B cell (primary cell): ENCODE data around the gene AP3B2. TPM values are rescaled to one million over a fixed set of nuclear protein-coding genes. Genes with fewer than 3 reads are reported as not detected.

ENCODE experiments used
- ATAC-seq: fragments of 200-7000 bp; cut with Tn5 transposase; one replicate; pipeline ENCODE4 v1.10.0; 2021; ENCODE audit warnings: low read depth, mild to moderate bottlenecking, moderate number of reproducible peaks, moderate library complexity
- CTCF ChIA-PET: fragments of 350-600 bp; sonication (Branson Sonifier 250); formaldehyde crosslinking; loops from one replicate; lab custom pipeline; 2021; ENCODE audit warnings: antibody characterized with exemption, inconsistent platforms; lab: Charles Lee
- POLR2A ChIA-PET: fragments of 350-600 bp; sonication (Branson Sonifier 250); formaldehyde crosslinking; loops from one replicate; lab custom pipeline; 2021; ENCODE audit warnings: antibody characterized with exemption; lab: Charles Lee
- DNase-seq: peaks from one replicate; pipeline ENCODE4 v3.0.0; 2013
- H2AFZ ChIP-seq: 2 replicates; pipeline ENCODE4 v1.6.1; 2012; ENCODE audit warnings: mild to moderate bottlenecking, low read depth, low read length; ENCODE audit not compliant: insufficient read depth, poor library complexity, severe bottlenecking
- H3K27ac ChIP-seq, 2 donors: 1 replicate in 1 of 2; 2 replicates in 1 of 2; pipeline ENCODE4 v1.5.1; 2012 to 2013; ENCODE audit warnings: low read length in 2 of 2, mild to moderate bottlenecking in 2 of 2, moderate library complexity in 1 of 2
- H3K27me3 ChIP-seq, 4 experiments: fragments of 200-600 bp in 1 of 4; sonication (generic) in 1 of 4; replicated peaks in 1 of 4; 1 replicate in 2 of 4; 2 replicates in 2 of 4; pipeline versions ENCODE4 v1.6.1 to v1.7.0; 2013 to 2016; ENCODE audit warnings: low read length in 3 of 4, mild to moderate bottlenecking in 2 of 4, mixed read lengths in 1 of 4, moderate library complexity in 1 of 4; ENCODE audit not compliant: insufficient read depth in 4 of 4, control insufficient read depth in 3 of 4; ENCODE audit errors: control extremely low read depth in 1 of 4
- H3K36me3 ChIP-seq, 2 experiments: replicated peaks in 1 of 2; 1 replicate in 1 of 2; 2 replicates in 1 of 2; pipeline versions ENCODE4 v1.6.1 to v1.7.1; 2013; ENCODE audit warnings: low read length in 1 of 2; ENCODE audit not compliant: insufficient read depth in 2 of 2, control insufficient read depth in 1 of 2; ENCODE audit errors: control extremely low read depth in 1 of 2, extremely low read depth in 1 of 2
- H3K4me1 ChIP-seq, 2 donors: fragments of 200-600 bp in 1 of 2; sonication (generic) in 1 of 2; 1 replicate in 1 of 2; 2 replicates in 1 of 2; pipeline versions ENCODE4 v1.5.1 to v1.6.1; 2013 to 2017; ENCODE audit warnings: low read length in 2 of 2; ENCODE audit not compliant: control insufficient read depth in 2 of 2, insufficient read depth in 2 of 2
- H3K4me2 ChIP-seq: replicated peaks from 2 replicates; pipeline ENCODE3; 2012; ENCODE audit warnings: mild to moderate bottlenecking, low read depth, low read length; ENCODE audit not compliant: poor library complexity, severe bottlenecking
- H3K4me3 ChIP-seq, 5 experiments: fragments of 200-600 bp in 1 of 5; sonication (generic) in 1 of 5; 1 replicate in 3 of 5; 2 replicates in 2 of 5; pipeline versions ENCODE4 v1.5.1 to v1.7.0; 2011 to 2016; ENCODE audit warnings: low read length in 4 of 5, mild to moderate bottlenecking in 4 of 5, low read depth in 2 of 5, control low read depth in 1 of 5, moderate library complexity in 1 of 5; ENCODE audit not compliant: insufficient read depth in 1 of 5; ENCODE audit errors: control extremely low read depth in 1 of 5, extremely low read depth in 1 of 5
- H3K79me2 ChIP-seq: fragments of 200-600 bp; sonication (generic); one replicate; pipeline ENCODE4 v1.6.0; 2016; ENCODE audit warnings: low read length; ENCODE audit not compliant: control insufficient read depth, insufficient read depth
- H3K9ac ChIP-seq: fragments of 200-600 bp; sonication (generic); 2 replicates; pipeline ENCODE4 v1.6.1; 2017; ENCODE audit warnings: mild to moderate bottlenecking, low read length, moderate library complexity
- H3K9me3 ChIP-seq, 3 donors: one replicate each; pipeline versions ENCODE4 v1.6.1 to v1.7.1; 2013; ENCODE audit warnings: low read length in 2 of 3; ENCODE audit not compliant: control insufficient read depth in 2 of 3, insufficient read depth in 1 of 3; ENCODE audit errors: control extremely low read depth in 1 of 3
- H4K20me1 ChIP-seq: 2 replicates; pipeline ENCODE4 v1.6.0; 2012; ENCODE audit warnings: mild to moderate bottlenecking, low read length; ENCODE audit not compliant: insufficient read depth, control insufficient read depth, poor library complexity, severe bottlenecking
- H3K27ac Mint-ChIP-seq: one replicate; pipeline ENCODE4 v1.8.0; 2021; ENCODE audit warnings: mixed read lengths
- H3K27me3 Mint-ChIP-seq: one replicate; pipeline ENCODE4 v1.8.0; 2021; ENCODE audit warnings: mixed read lengths
- H3K4me1 Mint-ChIP-seq: one replicate; pipeline ENCODE4 v1.8.0; 2021; ENCODE audit warnings: mixed read lengths
- H3K4me3 Mint-ChIP-seq: one replicate; pipeline ENCODE4 v1.8.0; 2021; ENCODE audit warnings: mixed read lengths
- H3K9me3 Mint-ChIP-seq: one replicate; pipeline ENCODE4 v1.8.0; 2022; ENCODE audit warnings: mixed read lengths; ENCODE audit not compliant: insufficient read depth
- EZH2 ChIP-seq: IDR thresholded peaks from 2 replicates; pipeline ENCODE4 v1.6.1; 2012; ENCODE audit warnings: borderline replicate concordance, low read depth, mild to moderate bottlenecking, moderate library complexity, low read length; ENCODE audit not compliant: insufficient read depth, poor library complexity, severe bottlenecking
- WGBS: methylation state at CpG from one replicate; pipeline ENCODE4 v1.1.5; 2013; ENCODE audit warnings: missing lambda C conversion rate; ENCODE audit not compliant: insufficient coverage; 5-methylcytosine and 5-hydroxymethylcytosine counted together
- intact Hi-C: fragments of 100-400 bp; cut with micrococcal nuclease; formaldehyde crosslinking; loops from one replicate; pipeline ENCODE4 v1.10.0; 2022
- polyA plus RNA-seq: library from polyadenylated mRNA; depleted of rRNA; stranded (reverse); fragments of >200 nt; gene quantifications from 2 replicates; pipeline ENCODE4 v1.2.3, GENCODE V29; 2012
- total RNA-seq, 2 donors: library from RNA; stranded (reverse); fragments of 120-200 nt in 1 of 2; gene quantifications; 1 replicate in 1 of 2; 2 replicates in 1 of 2; pipeline versions ENCODE4 v1.2.3 to v1.2.4, GENCODE V29; 2013 to 2022
- TF ChIP-seq, protein P1 (sequence below): fragments of 200-600 bp; IDR thresholded peaks from one replicate; pipeline ENCODE4 v1.8.0; 2022; ENCODE audit warnings: antibody characterized with exemption, mild to moderate bottlenecking

Gene AP3B2
- total and polyA plus RNA-seq, 2 donors (not counting 1 experiment from before 2014, with no cell fraction given), result 0.15 to 0.37 TPM

DNA sequence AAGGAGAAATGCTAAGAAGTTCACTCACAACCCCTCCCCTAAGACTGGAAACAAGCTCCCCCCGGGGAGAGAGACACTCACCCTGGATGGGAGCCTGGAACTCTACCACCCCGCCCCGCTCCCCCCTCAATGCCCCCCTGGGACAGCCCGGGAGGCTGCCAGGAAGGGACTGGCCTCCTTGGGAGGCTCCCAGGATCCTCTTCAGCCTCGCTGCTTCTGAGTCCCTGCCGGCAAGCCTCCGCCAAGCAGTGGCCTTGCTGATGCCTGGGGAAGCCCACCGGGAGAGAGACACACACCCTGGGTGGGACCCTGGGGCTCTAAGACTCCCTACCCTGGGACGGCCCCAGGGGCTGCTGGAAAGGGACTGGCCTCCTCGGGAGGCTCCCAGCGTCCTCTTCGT, 95.9 kb downstream of the AP3B2 start:
- H3K4me1 Mint-ChIP-seq, result no peaks in the 10 kb centered on the region
- Histone ChIP-seq H4K20me1 (no peaks in the 10 kb centered on the region), H2AFZ (no peak overlapping the region), H3K27ac (no peak overlapping the region), H3K79me2 (no peaks in the 10 kb centered on the region), H3K9ac (no peak overlapping the region), H3K4me2 (no peak overlapping the region), H3K9me3 (no peaks in the 10 kb centered on the region), H3K4me3 (no peak overlapping the region), H3K4me1 (no peaks in the 10 kb centered on the region), H3K27me3 (no peaks in the 10 kb centered on the region), H3K36me3 (no peaks in the 10 kb centered on the region)
- ChIA-PET CTCF (no interaction called here), POLR2A (no interaction called here)
- TF ChIP-seq EZH2, result no peak
- TF ChIP-seq, protein P1, sequence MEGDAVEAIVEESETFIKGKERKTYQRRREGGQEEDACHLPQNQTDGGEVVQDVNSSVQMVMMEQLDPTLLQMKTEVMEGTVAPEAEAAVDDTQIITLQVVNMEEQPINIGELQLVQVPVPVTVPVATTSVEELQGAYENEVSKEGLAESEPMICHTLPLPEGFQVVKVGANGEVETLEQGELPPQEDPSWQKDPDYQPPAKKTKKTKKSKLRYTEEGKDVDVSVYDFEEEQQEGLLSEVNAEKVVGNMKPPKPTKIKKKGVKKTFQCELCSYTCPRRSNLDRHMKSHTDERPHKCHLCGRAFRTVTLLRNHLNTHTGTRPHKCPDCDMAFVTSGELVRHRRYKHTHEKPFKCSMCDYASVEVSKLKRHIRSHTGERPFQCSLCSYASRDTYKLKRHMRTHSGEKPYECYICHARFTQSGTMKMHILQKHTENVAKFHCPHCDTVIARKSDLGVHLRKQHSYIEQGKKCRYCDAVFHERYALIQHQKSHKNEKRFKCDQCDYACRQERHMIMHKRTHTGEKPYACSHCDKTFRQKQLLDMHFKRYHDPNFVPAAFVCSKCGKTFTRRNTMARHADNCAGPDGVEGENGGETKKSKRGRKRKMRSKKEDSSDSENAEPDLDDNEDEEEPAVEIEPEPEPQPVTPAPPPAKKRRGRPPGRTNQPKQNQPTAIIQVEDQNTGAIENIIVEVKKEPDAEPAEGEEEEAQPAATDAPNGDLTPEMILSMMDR, result no peak
- no peaks in the 10 kb centered on the region for H3K9me3 Mint-ChIP-seq
- H3K4me3 Mint-ChIP-seq, result no peak overlapping the region
- intact Hi-C loops, result no loop called here
- DNase-seq (no peak), ATAC-seq (no peak)
- peaks cover 15% of the 10 kb centered on the region for H3K27me3 Mint-ChIP-seq
- 70% methylated on average over 11 of the region's 12 CpGs for WGBS
- no peak overlapping the region for H3K27ac Mint-ChIP-seq

DNA sequence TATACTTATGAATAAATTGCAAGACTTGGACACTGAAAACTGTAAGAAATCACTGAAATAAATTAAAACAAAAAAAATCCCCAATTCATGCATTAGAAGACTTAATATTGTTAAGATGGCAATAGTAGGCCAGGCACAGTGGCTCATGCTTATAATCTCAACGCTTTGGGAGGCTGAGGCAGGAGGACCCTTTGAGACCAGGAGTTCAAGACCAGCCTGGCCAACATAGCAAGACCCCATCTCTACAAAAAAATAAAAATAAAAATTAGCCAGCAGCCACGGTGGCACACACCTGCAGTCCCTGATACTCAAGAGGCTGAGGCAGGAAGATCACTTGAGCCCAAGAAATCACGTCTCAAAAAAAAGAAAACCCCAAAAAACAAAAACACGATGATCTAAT, 98.3 kb downstream of the AP3B2 start:
- Mint-ChIP-seq H3K9me3 (no peaks in the 10 kb centered on the region), H3K4me1 (no peaks in the 10 kb centered on the region), H3K4me3 (no peak overlapping the region), H3K27me3 (peaks cover 12% of the 10 kb centered on the region), H3K27ac (no peak overlapping the region)
- Histone ChIP-seq H3K4me2 (no peak overlapping the region), H3K9me3 (no peaks in the 10 kb centered on the region), H2AFZ (no peak overlapping the region), H3K4me1 (no peaks in the 10 kb centered on the region), H3K79me2 (no peaks in the 10 kb centered on the region), H3K27ac (no peak overlapping the region), H3K27me3 (no peaks in the 10 kb centered on the region), H4K20me1 (no peaks in the 10 kb centered on the region), H3K9ac (no peak overlapping the region), H3K36me3 (no peaks in the 10 kb centered on the region), H3K4me3 (no peak overlapping the region)
- CTCF ChIA-PET, result no interaction called here
- ATAC-seq (no peak), DNase-seq (no peak)
- TF ChIP-seq EZH2, result no peak
- TF ChIP-seq, protein P1, result no peak
- POLR2A ChIA-PET, result no interaction called here
- intact Hi-C loops, result no loop called here
- 80% methylated on average over 1 of the region's 4 CpGs for WGBS

Other genes with a start within 250 kb of the AP3B2 start
- 2,214 and 2,297 TPM in 2 replicates for gene RPS17, start 169.4 kb downstream of the AP3B2 start, total RNA-seq
- 5,164 and 5,877 TPM in 2 replicates for gene RPS17, start 169.4 kb downstream of the AP3B2 start, polyA plus RNA-seq
- 0.41 and 0.62 TPM in 2 replicates for gene CPEB1, start 62.5 kb downstream of the AP3B2 start, total RNA-seq
- gene CPEB1, start 62.5 kb downstream of the AP3B2 start, polyA plus RNA-seq, result 0.07 and 0.19 TPM in 2 replicates
- gene FSD2, start 96.2 kb upstream of the AP3B2 start, total RNA-seq, result not detected in 2 replicates
- not detected in 2 replicates for gene FSD2, start 96.2 kb upstream of the AP3B2 start, polyA plus RNA-seq
- 29.9 and 31.3 TPM in 2 replicates for gene WHAMM, start 99.8 kb upstream of the AP3B2 start, total RNA-seq
- gene WHAMM, start 99.8 kb upstream of the AP3B2 start, polyA plus RNA-seq, result 18.3 and 44.3 TPM in 2 replicates
- gene HOMER2, start 242.8 kb upstream of the AP3B2 start, total RNA-seq, result 17.1 and 19.5 TPM in 2 replicates
- gene HOMER2, start 242.8 kb upstream of the AP3B2 start, polyA plus RNA-seq, result 3.0 and 5.7 TPM in 2 replicates